ENCODE results near the gene RRAS. TPM values are rescaled to one million over a fixed set of nuclear protein-coding genes. Genes with fewer than 3 reads are reported as not detected.
A peak's percentile ranks its signal among the peaks of the same experiment; 100 is the strongest.

RRAS gene
- total RNA-seq, 2 donors from 2014 or later, result 6.6 to 9.1 TPM

DNA sequence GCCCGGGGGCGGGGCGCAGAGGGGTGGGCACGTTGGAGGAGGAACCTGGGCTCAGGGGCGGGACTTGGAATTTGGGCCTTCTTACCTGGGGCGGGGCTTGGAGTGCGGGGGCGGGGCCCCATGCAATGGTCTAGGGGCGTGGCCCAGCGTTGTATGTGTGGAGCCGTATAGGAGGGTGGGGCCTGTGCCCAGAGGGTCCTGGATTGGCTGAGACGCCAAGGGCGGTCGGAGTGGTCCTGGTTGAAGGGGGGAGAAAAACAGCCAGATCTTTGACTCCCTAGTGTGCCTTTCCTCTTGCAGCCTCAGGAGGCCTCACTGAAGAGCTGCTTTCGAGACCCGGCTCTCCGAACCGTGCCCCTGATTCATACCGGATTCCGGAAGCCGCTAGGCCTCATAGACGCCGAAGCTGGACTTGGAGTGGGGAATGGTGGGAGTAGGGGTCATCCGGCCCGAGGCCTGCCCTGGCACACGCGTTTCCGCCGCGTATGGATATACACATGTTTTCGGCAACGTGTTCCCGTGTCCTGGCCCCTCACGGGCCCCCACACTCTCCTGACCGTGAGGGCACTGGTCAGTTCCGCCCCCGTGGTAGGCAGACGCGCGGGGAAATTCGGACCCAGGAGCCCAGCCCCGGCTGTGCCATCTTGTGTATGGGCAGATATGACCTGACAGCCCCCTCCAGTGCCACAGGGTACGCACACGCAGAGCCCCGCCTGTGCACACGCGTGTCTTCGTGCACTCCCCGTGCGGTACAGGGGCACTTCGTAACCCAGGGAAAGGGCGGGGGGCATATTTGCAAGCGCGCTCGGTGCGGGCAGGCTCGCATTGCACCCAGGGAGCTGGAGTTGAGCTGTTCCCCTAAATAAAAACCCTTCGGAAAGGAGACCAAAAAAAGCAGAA, 49.6 kb downstream of the RRAS start:
- DNase-seq (peak; percentile 89 to 93 (median 92)), ATAC-seq (peak; percentile 82)
- Mint-ChIP-seq H3K27ac (peak overlapping the region; percentile 92), H3K4me3 (peak overlapping the region; percentile 93), H3K36me3 (ENCODE audit: low read depth) (peaks cover 2% of the 10 kb centered on the region), H3K4me1 (peaks cover 27% of the 10 kb centered on the region), H3K27me3 (no peaks in the 10 kb centered on the region)
- H3K9me3 ChIP-seq (ENCODE audit: control insufficient read depth, low read length, poor library complexity, severe bottlenecking), result no peaks in the 10 kb centered on the region

DNA sequence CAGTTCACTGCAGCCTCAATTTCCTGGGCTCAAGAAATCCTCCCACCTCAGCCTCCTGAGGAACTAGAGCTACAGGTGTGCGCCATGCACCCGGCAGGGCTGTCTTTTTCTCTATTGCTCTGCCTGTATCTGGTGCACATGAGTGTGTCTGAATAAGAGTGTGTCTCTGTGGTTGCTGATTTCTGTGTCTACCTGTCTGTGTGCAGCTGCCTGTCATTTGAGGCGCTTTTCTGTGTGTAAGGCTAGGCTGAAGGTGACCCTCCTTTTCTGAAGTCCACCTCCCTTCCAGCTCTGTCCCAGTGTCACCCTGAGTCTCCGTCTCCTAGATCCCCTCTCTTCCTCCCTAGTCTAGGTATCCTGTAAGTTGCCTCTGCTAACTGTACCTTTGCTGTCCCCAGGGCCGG, 50.4 kb downstream of the RRAS start:
- Mint-ChIP-seq H3K4me1 (peaks cover 25% of the 10 kb centered on the region), H3K27me3 (no peaks in the 10 kb centered on the region), H3K36me3 (ENCODE audit: low read depth) (peaks cover 2% of the 10 kb centered on the region), H3K4me3 (peak overlapping the region; percentile 93), H3K27ac (peak overlapping the region; percentile 92)
- DNase-seq, result no peak
- H3K9me3 ChIP-seq (ENCODE audit: control insufficient read depth, low read length, poor library complexity, severe bottlenecking), result no peaks in the 10 kb centered on the region
- ATAC-seq, result no peak

DNA sequence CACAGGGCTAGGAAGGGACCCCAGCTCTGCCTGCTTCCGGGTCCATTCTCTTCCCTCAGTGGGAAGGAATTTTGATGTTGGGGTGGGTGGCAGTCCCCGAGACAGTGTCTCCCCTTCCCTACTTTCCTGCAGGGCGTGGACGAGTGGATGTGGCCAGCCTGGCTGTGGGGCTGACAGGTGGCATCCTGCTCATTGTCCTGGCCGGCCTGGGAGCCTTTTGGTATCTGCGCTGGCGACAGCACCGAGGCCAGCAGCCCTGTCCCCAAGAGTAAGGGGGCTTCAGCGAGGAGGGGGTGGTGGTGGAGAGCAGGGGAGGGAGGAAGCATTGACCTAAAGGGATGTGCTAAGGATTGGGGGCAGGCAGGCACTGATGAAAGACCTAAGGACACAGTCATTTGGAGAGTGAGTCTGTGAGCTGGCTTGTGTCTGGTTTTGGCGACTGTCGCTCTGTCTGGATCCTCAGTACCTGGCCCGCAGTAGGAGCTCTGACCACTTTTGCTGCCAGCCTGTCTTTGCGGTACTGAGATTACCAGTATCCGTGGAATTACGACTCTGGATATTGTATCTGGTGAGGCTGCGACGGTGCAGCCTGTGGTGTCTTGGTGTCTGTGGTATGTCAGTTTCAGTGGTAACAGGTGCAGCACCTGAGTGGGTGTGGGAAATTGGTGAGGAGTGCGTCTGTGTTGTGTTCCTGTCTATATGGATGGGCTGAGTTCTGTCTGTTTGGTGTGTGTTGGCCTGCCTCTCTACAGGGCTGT, 51.4 kb downstream of the RRAS start:
- peaks cover 17% of the 10 kb centered on the region for H3K4me1 Mint-ChIP-seq
- peaks cover 2% of the 10 kb centered on the region for H3K36me3 Mint-ChIP-seq (ENCODE audit: low read depth)
- ATAC-seq, result peak; percentile 16
- H3K27ac Mint-ChIP-seq, result peak overlapping the region; percentile 37
- no peaks in the 10 kb centered on the region for H3K27me3 Mint-ChIP-seq
- DNase-seq, result peak in 1 of 3 donors; percentile 28
- no peak overlapping the region for H3K4me3 Mint-ChIP-seq
- H3K9me3 ChIP-seq (ENCODE audit: control insufficient read depth, low read length, poor library complexity, severe bottlenecking), result no peaks in the 10 kb centered on the region

DNA sequence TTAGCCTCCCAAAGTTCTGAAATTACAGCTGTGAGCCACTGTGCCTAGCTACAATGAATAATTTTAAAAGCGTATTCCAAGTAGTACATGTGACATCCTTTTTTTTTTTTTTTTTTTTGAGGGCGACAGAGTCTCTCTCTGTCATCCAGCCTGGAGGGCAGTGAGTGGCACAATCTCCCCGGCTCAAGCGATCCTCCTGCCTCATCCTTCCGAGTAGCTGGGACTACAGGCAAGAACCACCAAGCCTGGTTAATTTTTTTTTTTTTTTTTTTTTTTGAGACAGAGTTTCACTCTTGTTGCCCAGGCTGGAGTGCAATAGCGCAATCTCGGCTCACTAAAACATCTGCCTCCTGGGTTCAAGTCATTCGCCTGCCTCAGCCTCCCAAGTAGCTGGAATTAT, 52.7 kb downstream of the RRAS start:
- no peak overlapping the region for H3K27ac Mint-ChIP-seq

More for the DNA sequence above, 52.7 kb downstream of the RRAS start:
- peaks cover 6% of the 10 kb centered on the region for H3K4me1 Mint-ChIP-seq
- DNase-seq (no peak), ATAC-seq (no peak)
- H3K27me3 Mint-ChIP-seq, result no peaks in the 10 kb centered on the region
- H3K9me3 ChIP-seq (ENCODE audit: control insufficient read depth, low read length, poor library complexity, severe bottlenecking), result no peaks in the 10 kb centered on the region
- no peaks in the 10 kb centered on the region for H3K36me3 Mint-ChIP-seq (ENCODE audit: low read depth)
- H3K4me3 Mint-ChIP-seq, result no peak overlapping the region

Other genes with a start within 250 kb of the RRAS start
- not detected for gene PTH2, start 216.7 kb downstream of the RRAS start, total RNA-seq
- gene GFY, start 214.8 kb downstream of the RRAS start, total RNA-seq, result not detected
- not detected for gene SLC17A7, start 198.6 kb downstream of the RRAS start, total RNA-seq
- gene PIH1D1, start 188.3 kb downstream of the RRAS start, total RNA-seq, result 100 to 1,000 TPM; 147 to 150 TPM
- 10 to 100 TPM; 34.8 to 38.0 TPM for gene ALDH16A1, start 186.9 kb downstream of the RRAS start, total RNA-seq
- 100 to 1,000 TPM; 349 to 455 TPM for gene FLT3LG, start 165.9 kb downstream of the RRAS start, total RNA-seq
- 1,000 to 10,000 TPM; 5,253 to 5,291 TPM for gene RPL13A, start 152.5 kb downstream of the RRAS start, total RNA-seq
- gene RPS11, start 143.7 kb downstream of the RRAS start, total RNA-seq, result 1,000 to 10,000 TPM; 2,538 to 2,634 TPM
- 10 to 100 TPM; 18.7 to 24.6 TPM for gene FCGRT, start 127.5 kb downstream of the RRAS start, total RNA-seq
- 1 to 10 TPM in 1 of 2 donors, under 1 TPM in 1; 0.97 to 1.3 TPM for gene RCN3, start 112.1 kb downstream of the RRAS start, total RNA-seq
- gene NOSIP, start 59.6 kb downstream of the RRAS start, total RNA-seq, result 100 to 1,000 TPM; 161 to 195 TPM
- gene PRRG2, start 58.8 kb downstream of the RRAS start, total RNA-seq, result 1 to 10 TPM; 1.1 to 1.3 TPM
- gene PRR12, start 49.0 kb downstream of the RRAS start, total RNA-seq, result 10 to 100 TPM; 44.6 to 50.7 TPM
- gene SCAF1, start 2.1 kb upstream of the RRAS start, total RNA-seq, result 10 to 100 TPM; 34.1 to 36.3 TPM
- 100 to 1,000 TPM; 162 to 181 TPM for gene IRF3, start 25.7 kb upstream of the RRAS start, total RNA-seq
- 10 to 100 TPM; 10.2 to 15.6 TPM for gene BCL2L12, start 25.8 kb upstream of the RRAS start, total RNA-seq
- 10 to 100 TPM; 83.9 to 97.7 TPM for gene PRMT1, start 37.1 kb upstream of the RRAS start, total RNA-seq
- gene ADM5, start 49.5 kb upstream of the RRAS start, total RNA-seq, result 1 to 10 TPM; 2.8 to 2.9 TPM
- 1 to 10 TPM in 1 of 2 donors, under 1 TPM in 1; 0.31 to 1.0 TPM for gene CPT1C, start 51.0 kb upstream of the RRAS start, total RNA-seq
- 1 to 10 TPM in 1 of 2 donors, under 1 TPM in 1; 0.87 to 1.9 TPM for gene TSKS, start 123.2 kb upstream of the RRAS start, total RNA-seq
- gene AP2A1, start 126.9 kb upstream of the RRAS start, total RNA-seq, result 10 to 100 TPM; 43.3 to 51.5 TPM
- gene FUZ, start 173.1 kb upstream of the RRAS start, total RNA-seq, result 10 to 100 TPM; 29.4 to 30.7 TPM
- 100 to 1,000 TPM in 1 of 2 donors, 10 to 100 TPM in 1; 94.8 to 108 TPM for gene MED25, start 178.1 kb upstream of the RRAS start, total RNA-seq
- 100 to 1,000 TPM; 125 to 162 TPM for gene PTOV1, start 211.0 kb upstream of the RRAS start, total RNA-seq
- gene PNKP, start 227.4 kb upstream of the RRAS start, total RNA-seq, result 100 to 1,000 TPM; 170 to 196 TPM
- gene AKT1S1, start 237.2 kb upstream of the RRAS start, total RNA-seq, result 10 to 100 TPM; 19.2 to 33.8 TPM
- gene TBC1D17, start 237.6 kb upstream of the RRAS start, total RNA-seq, result 10 to 100 TPM; 44.1 to 57.3 TPM

All from T-helper 17 cell (primary cell).